Esophagus (tissue), 2 donors: ENCODE measurements around the gene SLC35F1. TPM values are rescaled to one million over a fixed set of nuclear protein-coding genes. Genes with fewer than 3 reads are reported as not detected.

Experiments used
- H3K27ac ChIP-seq, 2 donors: one replicate each; pipeline ENCODE4 v1.5.1; 2013; ENCODE audit warnings: low read depth in 2 of 2, mild to moderate bottlenecking in 2 of 2, inconsistent platforms in 1 of 2, low read length in 1 of 2, moderate library complexity in 1 of 2
- H3K27me3 ChIP-seq, 2 donors: one replicate each; pipeline ENCODE4 v1.6.1; 2013; ENCODE audit warnings: low read length in 2 of 2, control low read depth in 1 of 2, mild to moderate bottlenecking in 1 of 2; ENCODE audit not compliant: insufficient read depth in 2 of 2, control insufficient read depth in 1 of 2
- H3K36me3 ChIP-seq, 2 donors: one replicate each; pipeline ENCODE4 v1.6.1; 2013; ENCODE audit warnings: low read length in 1 of 2; ENCODE audit not compliant: control insufficient read depth in 2 of 2, insufficient read depth in 2 of 2
- H3K4me1 ChIP-seq, 2 donors: one replicate each; pipeline ENCODE4 v1.6.1; 2013; ENCODE audit warnings: low read length in 1 of 2; ENCODE audit not compliant: control insufficient read depth in 2 of 2, insufficient read depth in 2 of 2
- H3K4me3 ChIP-seq, 2 donors: one replicate each; pipeline ENCODE4 v1.5.1; 2013; ENCODE audit warnings: low read length in 2 of 2, mild to moderate bottlenecking in 2 of 2, low read depth in 1 of 2, moderate library complexity in 1 of 2
- H3K9me3 ChIP-seq, 2 donors: one replicate each; pipeline ENCODE4 v1.6.1; 2013; ENCODE audit warnings: mild to moderate bottlenecking in 2 of 2, low read depth in 1 of 2, low read length in 1 of 2, moderate library complexity in 1 of 2; ENCODE audit not compliant: control insufficient read depth in 2 of 2, insufficient read depth in 1 of 2
- WGBS, 2 donors: extraction: QIAGEN DNeasy Blood & Tissue Kit; methylation state at CpG; one replicate each; pipeline ENCODE4 v1.1.7; 2013; 5-methylcytosine and 5-hydroxymethylcytosine counted together
- polyA plus RNA-seq, 2 donors: library from polyadenylated mRNA; stranded (reverse); fragments of 200-250 nt; gene quantifications; one replicate each; pipeline ENCODE4 v1.2.3, GENCODE V29; 2013
- donor health status: healthy with polysubstance abuse.
- donor health status: Bipolar disorder and iron deficiency.

SLC35F1 gene
- polyA plus RNA-seq, 2 donors, result 0.08 to 0.13 TPM

DNA sequence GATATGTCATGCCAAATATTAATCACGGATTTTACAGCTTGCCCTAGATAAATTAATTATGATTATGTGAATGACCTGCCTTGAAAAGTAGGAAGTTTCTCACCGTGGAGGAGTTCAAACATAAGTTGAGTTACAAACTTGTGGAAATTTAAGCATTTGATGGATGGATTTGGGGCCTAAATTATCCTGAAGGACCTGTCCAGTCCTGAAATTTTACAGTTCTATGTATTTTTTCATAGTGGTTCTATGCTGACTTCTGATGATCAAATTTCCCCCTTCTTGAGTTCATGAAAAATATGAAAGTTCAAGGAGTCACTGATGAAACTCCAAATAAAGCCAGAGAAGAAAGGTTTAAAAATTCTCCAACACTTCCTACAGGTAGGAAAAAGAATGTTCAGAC lies 178.6 kb downstream of the SLC35F1 start:
- Histone ChIP-seq H3K27ac (no peak overlapping the region), H3K36me3 (no peaks in the 10 kb centered on the region)

DNA sequence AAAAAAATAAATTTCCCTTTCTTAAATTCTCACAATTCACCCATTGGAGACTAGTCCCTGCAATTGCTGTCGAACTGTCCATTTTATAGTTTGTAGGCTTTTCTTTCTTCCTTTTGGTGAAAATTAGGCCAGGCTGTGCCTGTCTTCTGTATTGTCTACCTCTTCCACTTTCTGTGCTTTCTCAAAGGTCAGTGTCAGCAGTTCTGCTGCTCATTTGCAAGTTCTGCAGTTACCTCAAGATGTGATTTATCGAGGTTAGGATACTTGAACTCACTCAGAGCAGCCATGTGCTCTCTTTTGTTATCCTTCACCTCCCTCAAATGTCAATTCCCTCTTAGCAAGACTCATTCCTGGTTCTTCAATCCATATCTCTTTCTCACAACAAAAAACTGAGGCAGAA lies 179.1 kb downstream of the SLC35F1 start:
- H3K4me1 ChIP-seq, result no peaks in the 10 kb centered on the region
- H3K27ac ChIP-seq, result no peak overlapping the region
- no peak overlapping the region for H3K4me3 ChIP-seq
- H3K27me3 ChIP-seq, result no peaks in the 10 kb centered on the region
- no peaks in the 10 kb centered on the region for H3K9me3 ChIP-seq
- 66 to 76% methylated on average over 2 of the region's 2 CpGs for WGBS, 2 donors
- H3K36me3 ChIP-seq, result no peaks in the 10 kb centered on the region

More for the DNA sequence above, 178.6 kb downstream of the SLC35F1 start:
- Histone ChIP-seq H3K4me3 (no peak overlapping the region), H3K9me3 (no peaks in the 10 kb centered on the region), H3K27me3 (no peaks in the 10 kb centered on the region), H3K4me1 (no peaks in the 10 kb centered on the region)
- 59 to 70% methylated on average over 2 of the region's 2 CpGs for WGBS, 2 donors

DNA sequence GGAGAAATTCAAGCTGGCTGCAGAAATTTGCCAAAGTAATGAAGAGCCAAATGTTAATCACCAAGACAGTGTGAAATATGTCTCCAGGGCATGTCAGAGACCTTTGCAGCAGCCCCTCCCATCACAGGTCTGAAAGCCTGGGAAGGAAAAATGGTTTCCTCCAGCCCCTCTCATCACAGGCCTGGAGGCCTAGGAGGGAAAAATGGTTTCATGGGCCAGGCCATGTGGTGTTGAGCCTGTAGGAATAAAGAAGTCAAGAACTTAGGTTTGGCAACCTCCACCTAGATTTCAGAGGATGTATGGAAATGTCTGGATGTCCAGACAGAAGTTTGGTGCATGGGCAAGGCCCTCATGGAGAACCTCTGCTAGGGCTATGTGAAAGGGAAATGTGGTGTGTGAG lies 185.0 kb downstream of the SLC35F1 start:
- Histone ChIP-seq H3K4me1 (no peaks in the 10 kb centered on the region), H3K4me3 (no peak overlapping the region), H3K36me3 (no peaks in the 10 kb centered on the region), H3K27me3 (no peaks in the 10 kb centered on the region), H3K27ac (no peak overlapping the region), H3K9me3 (peaks cover 0 to 5% of the 10 kb centered on the region in 2 donors)

DNA sequence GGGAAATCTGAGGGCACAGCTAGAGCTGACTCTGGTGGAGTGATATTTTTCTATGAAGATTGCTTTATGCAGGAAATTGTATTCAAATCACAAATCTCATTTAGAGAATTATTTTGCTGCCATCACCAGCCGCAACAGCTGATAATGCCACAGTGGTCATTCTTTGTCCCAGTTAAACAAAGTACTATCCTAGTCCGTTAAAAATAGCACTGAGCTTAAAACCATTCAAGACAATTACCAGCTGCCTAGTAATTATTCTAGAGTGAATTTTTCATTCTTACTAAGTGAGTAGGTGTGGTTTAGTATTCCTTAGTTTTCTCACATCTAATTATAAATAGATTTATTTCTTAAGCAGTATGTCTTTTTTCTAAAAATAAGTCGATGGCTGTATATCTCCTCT lies 190.5 kb downstream of the SLC35F1 start:
- H3K9me3 ChIP-seq, result peaks cover 2 to 4% of the 10 kb centered on the region in 2 donors
- H3K27ac ChIP-seq, result no peak overlapping the region
- H3K36me3 ChIP-seq, result no peaks in the 10 kb centered on the region
- no peaks in the 10 kb centered on the region for H3K4me1 ChIP-seq
- H3K4me3 ChIP-seq, result no peak overlapping the region
- no peaks in the 10 kb centered on the region for H3K27me3 ChIP-seq
- 74 to 81% methylated on average over 3 of the region's 3 CpGs for WGBS, 2 donors

DNA sequence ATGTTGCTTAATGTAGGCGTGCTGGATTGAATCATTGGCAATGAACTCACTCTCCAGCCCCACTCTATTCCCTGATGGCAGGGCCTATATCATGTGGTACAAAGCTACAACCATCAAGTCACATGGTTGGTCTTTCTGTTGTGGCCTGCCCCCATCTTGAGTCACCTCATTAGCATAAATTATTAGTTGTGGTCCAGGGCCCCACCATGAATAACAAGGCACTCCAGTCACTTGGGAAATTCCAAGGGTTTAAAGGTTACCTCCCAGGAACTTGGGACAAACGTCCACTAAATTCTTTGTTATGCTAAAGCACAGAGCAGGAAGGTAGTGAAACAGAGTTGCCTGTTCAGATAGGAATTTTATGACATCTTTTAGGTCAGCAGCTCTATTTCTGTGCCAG lies 193.7 kb downstream of the SLC35F1 start:
- Histone ChIP-seq H3K4me3 (no peak overlapping the region), H3K9me3 (peaks cover 0 to 4% of the 10 kb centered on the region in 2 donors), H3K36me3 (no peaks in the 10 kb centered on the region), H3K4me1 (no peaks in the 10 kb centered on the region), H3K27me3 (no peaks in the 10 kb centered on the region), H3K27ac (no peak overlapping the region)
- 55 to 61% methylated on average over 2 of the region's 2 CpGs for WGBS, 2 donors

DNA sequence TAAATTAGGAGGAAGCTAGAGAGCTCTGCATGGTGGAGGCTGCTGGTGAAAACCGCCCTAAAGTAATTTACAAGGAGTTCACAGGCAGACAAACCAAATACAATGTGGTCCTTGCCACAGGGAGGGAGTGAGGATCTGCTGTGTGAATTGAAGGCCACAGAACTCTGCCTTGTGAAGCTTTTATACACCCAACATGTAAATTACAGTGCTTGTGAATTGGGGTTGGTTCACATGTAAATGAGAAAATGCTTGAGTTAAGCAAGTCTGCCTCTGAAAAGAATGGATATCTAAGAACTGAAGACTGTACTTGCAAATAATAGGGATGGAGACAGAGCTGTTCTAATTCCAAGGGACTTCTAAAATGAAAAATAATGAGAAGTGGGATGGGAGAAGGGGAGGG lies 194.2 kb downstream of the SLC35F1 start:
- H3K27ac ChIP-seq, result no peak overlapping the region
- peaks cover 0 to 4% of the 10 kb centered on the region in 2 donors for H3K9me3 ChIP-seq
- H3K36me3 ChIP-seq, result no peaks in the 10 kb centered on the region
- no peaks in the 10 kb centered on the region for H3K27me3 ChIP-seq
- no peak overlapping the region for H3K4me3 ChIP-seq
- WGBS, 2 donors, result 71 to 79% methylated on average over 1 of the region's 1 CpG
- no peaks in the 10 kb centered on the region for H3K4me1 ChIP-seq

DNA sequence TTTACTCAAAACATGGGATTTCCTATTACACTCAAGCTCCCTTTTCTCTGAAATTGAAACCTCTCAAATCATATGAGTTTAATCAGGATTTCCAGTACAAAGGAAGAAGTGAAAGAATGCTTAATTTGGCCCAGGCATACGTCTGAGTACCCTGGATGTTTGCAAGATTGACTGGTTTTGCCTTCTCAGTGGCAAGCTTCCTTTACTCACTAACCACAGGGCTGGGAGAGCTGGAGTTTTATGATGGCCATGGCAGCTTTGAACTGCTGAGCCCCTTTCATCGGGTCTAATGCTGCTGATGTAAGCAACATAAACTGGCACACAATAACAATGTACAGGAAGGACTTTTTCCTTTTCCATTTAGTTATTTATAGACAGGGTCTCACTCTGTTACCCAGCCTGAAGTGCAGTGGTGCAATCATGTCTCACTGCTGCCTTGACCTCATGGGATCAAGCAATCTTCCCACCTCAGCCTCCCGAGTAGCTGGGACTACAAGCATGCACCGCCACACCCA lies 194.8 kb downstream of the SLC35F1 start:
- Histone ChIP-seq H3K27ac (no peak overlapping the region), H3K27me3 (no peaks in the 10 kb centered on the region), H3K4me3 (no peak overlapping the region), H3K4me1 (no peaks in the 10 kb centered on the region), H3K9me3 (peaks cover 0 to 4% of the 10 kb centered on the region in 2 donors), H3K36me3 (no peaks in the 10 kb centered on the region)
- WGBS, 2 donors, result 42 to 51% methylated on average over 4 of the region's 4 CpGs

DNA sequence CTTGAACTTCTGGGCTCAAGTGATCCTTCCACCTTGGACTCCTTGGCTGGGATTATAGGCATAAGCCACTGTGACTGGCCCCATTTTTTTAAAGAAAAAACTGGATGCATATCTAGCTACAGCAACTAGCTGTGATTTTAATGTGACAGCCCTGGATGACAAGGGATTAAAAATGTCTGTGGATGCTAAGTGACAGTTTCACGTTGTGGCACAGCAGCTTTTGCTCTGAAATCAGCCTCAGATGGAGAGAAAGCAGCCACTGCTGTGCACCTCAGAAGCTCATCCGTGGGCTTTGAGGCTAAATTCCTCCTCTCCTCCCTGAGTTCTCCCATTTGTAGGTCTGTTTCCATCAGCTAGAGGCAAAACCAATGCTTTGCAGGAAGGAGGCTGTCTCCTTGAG lies 195.3 kb downstream of the SLC35F1 start:
- Histone ChIP-seq H3K4me1 (no peaks in the 10 kb centered on the region), H3K36me3 (no peaks in the 10 kb centered on the region), H3K9me3 (peaks cover 0 to 4% of the 10 kb centered on the region in 2 donors), H3K4me3 (no peak overlapping the region), H3K27ac (no peak overlapping the region), H3K27me3 (no peaks in the 10 kb centered on the region)
- WGBS, 2 donors, result 42 to 51% methylated on average over 2 of the region's 2 CpGs

DNA sequence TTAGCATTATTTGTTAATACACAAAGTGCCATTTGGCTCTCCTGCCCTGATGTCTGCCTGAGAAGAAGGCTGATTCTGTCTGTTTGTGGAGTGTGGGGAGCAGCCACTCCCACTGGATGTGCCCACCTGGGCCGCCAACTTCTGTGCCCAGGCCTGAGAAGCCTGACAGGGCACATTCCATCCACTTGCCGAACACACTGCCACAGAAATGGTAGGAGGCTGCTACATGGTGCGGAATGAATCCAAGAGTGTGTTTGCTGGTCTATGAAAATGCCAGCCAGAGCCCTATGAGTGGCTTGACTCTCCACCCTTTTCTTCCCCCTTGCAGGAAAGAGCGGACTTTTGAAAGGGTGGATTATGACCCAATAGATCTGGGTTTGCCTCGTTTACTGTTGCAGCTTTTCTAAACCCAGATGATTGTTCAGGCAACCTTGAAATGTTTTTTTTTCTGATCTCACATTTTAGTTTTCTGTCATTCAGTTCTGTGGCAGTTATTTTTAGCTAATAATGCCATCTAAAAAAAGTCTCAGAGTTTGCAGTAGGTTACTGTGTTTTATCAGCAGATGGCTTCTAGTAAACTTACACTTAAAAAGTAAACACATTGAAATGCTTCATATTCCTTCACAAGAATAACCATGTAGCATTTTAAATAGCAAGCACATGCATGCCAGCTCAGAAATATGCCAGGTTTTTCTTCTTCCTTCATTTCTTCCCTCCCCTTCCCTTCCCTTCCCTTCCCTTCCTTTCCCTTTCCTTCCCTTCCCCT lies 196.5 kb downstream of the SLC35F1 start:
- H3K9me3 ChIP-seq, result peaks cover 0 to 4% of the 10 kb centered on the region in 2 donors
- H3K4me1 ChIP-seq, result no peaks in the 10 kb centered on the region
- WGBS, 2 donors, result 53 to 56% methylated on average over 5 of the region's 5 CpGs
- no peak overlapping the region for H3K27ac ChIP-seq
- H3K4me3 ChIP-seq, result no peak overlapping the region
- H3K27me3 ChIP-seq, result no peaks in the 10 kb centered on the region
- no peaks in the 10 kb centered on the region for H3K36me3 ChIP-seq

DNA sequence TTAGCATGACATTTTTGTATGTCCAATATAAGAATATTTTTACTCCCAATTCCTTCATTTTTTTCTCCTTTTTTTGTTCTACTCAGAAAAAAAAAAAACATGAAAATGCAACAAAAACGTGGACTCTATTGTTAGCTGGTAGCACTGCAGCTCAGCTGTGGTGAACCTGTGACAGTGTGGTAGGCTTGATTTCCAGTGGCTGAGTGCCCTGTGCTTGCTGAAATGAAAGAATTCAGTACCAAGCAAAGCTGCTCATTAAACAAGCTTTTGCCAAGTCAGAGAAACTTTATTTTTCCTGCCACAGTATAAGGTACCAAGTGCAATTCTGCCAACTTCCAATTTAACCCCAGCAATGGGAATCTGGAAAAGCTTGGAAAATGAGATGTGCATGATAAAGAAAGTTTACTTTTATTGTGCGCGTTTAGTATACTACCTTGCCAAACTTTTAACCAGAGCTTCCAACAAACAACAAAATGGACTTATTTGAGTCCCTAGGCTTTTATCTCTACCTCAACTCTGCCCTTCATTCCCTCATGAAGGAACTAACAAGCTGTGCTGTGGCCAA lies 215.2 kb downstream of the SLC35F1 start:
- no peaks in the 10 kb centered on the region for H3K4me1 ChIP-seq
- H3K36me3 ChIP-seq, result no peaks in the 10 kb centered on the region
- no peaks in the 10 kb centered on the region for H3K27me3 ChIP-seq
- no peaks in the 10 kb centered on the region for H3K9me3 ChIP-seq
- no peak overlapping the region for H3K27ac ChIP-seq
- H3K4me3 ChIP-seq, result no peak overlapping the region
- WGBS, 2 donors, result 68% methylated on average over 3 of the region's 3 CpGs
